Activated CD8-positive, alpha-beta memory T cell treated with anti-CD3 and anti-CD28 coated beads for 4 hours (primary cell): ENCODE measurements around the gene RUNX1.
"Not testable (repeated sequence)": the region's sequence is repeated elsewhere in the genome, so short reads cannot be mapped to it uniquely, and the experiment has no call there.

ENCODE experiments used
- DNase-seq, 2 donors: peaks; one replicate each; pipeline ENCODE4 v3.0.0-alpha.2; 2020; ENCODE audit warnings: low read depth in 2 of 2

Gene RUNX1

GRCh38 chr21:35016517-35017188 lies 32.4 kb downstream of the RUNX1 start:
- no peak for DNase-seq

- DNase-seq = no peak
Observed at GRCh38 chr21:35016071-35016470, 33.0 kb downstream of the RUNX1 start.

GRCh38 chr21:35015435-35016024 lies 33.6 kb downstream of the RUNX1 start:
- DNase-seq = no peak

GRCh38 chr21:35014302-35015041 lies 34.6 kb downstream of the RUNX1 start:
- DNase-seq = no peak

GRCh38 chr21:35011681-35012080 lies 37.4 kb downstream of the RUNX1 start:
- no peak for DNase-seq

GRCh38 chr21:35010447-35010846 lies 38.7 kb downstream of the RUNX1 start:
- no peak for DNase-seq

GRCh38 chr21:35007348-35007747 lies 41.8 kb downstream of the RUNX1 start:
- no peak for DNase-seq

GRCh38 chr21:35006771-35007170 lies 42.3 kb downstream of the RUNX1 start:
- no peak for DNase-seq

GRCh38 chr21:35006248-35006647 lies 42.9 kb downstream of the RUNX1 start:
- no peak for DNase-seq

GRCh38 chr21:35005560-35006224 lies 43.4 kb downstream of the RUNX1 start:
- DNase-seq = no peak

GRCh38 chr21:35005077-35005476 lies 44.0 kb downstream of the RUNX1 start:
- no peak for DNase-seq

GRCh38 chr21:35004314-35004713 lies 44.8 kb downstream of the RUNX1 start:
- DNase-seq = no peak

- DNase-seq = no peak
Observed at GRCh38 chr21:35002879-35003722, 46.0 kb downstream of the RUNX1 start.

- DNase-seq = no peak
Observed at GRCh38 chr21:34999397-34999941, 49.6 kb downstream of the RUNX1 start.

- DNase-seq = no peak
Observed at GRCh38 chr21:34998176-34998575, 50.9 kb downstream of the RUNX1 start.

- no peak for DNase-seq
Observed at GRCh38 chr21:34997294-34997693, 51.8 kb downstream of the RUNX1 start.

GRCh38 chr21:34996304-34997101 lies 52.6 kb downstream of the RUNX1 start:
- no peak for DNase-seq

GRCh38 chr21:34995979-34996303 lies 53.2 kb downstream of the RUNX1 start:
- no peak for DNase-seq

GRCh38 chr21:34994766-34995631 lies 54.1 kb downstream of the RUNX1 start:
- no peak for DNase-seq

GRCh38 chr21:34993521-34993921 lies 55.6 kb downstream of the RUNX1 start:
- not testable (repeated sequence) for DNase-seq
